Chondrocyte (in vitro differentiated cells): Measurements from ENCODE around the gene RTN4RL2. TPM values are rescaled to one million over a fixed set of nuclear protein-coding genes. Genes with fewer than 3 reads are reported as not detected.

Source experiments
- DNase-seq: peaks from one replicate; pipeline ENCODE4 v3.0.0; 2021; ENCODE audit warnings: mixed read lengths, low spot score
- H3K27ac Mint-ChIP-seq: one replicate; pipeline ENCODE4 v1.8.0; 2021; ENCODE audit warnings: mild to moderate bottlenecking, moderate library complexity, mixed read lengths; ENCODE audit not compliant: unreplicated experiment
- H3K27me3 Mint-ChIP-seq: 2 replicates; pipeline ENCODE4 v1.8.0; 2021; ENCODE audit warnings: low read depth, mixed read lengths
- H3K36me3 Mint-ChIP-seq: 2 replicates; pipeline ENCODE4 v1.8.0; 2021; ENCODE audit warnings: low read depth, mixed read lengths
- H3K4me1 Mint-ChIP-seq: 2 replicates; pipeline ENCODE4 v1.8.0; 2021; ENCODE audit warnings: low read depth, mild to moderate bottlenecking, mixed read lengths
- H3K4me3 Mint-ChIP-seq: one replicate; pipeline ENCODE4 v1.8.0; 2021; ENCODE audit warnings: mild to moderate bottlenecking, moderate library complexity, mixed read lengths; ENCODE audit not compliant: unreplicated experiment
- H3K9me3 Mint-ChIP-seq: 2 replicates; pipeline ENCODE4 v1.8.0; 2021; ENCODE audit warnings: low read depth, mixed read lengths
- CTCF ChIP-seq: fragments of 200-600 bp; sonication (generic); IDR thresholded peaks from 2 replicates; pipeline ENCODE4 v1.5.0; 2021; ENCODE audit warnings: antibody characterized with exemption, mild to moderate bottlenecking, moderate library complexity
- total RNA-seq: library from RNA; stranded (reverse); gene quantifications from 3 replicates; pipeline ENCODE4 v1.2.1, GENCODE V29; 2021

Gene RTN4RL2
- total RNA-seq, 1 donor from 2014 or later = 0.57 TPM

- Mint-ChIP-seq H3K9me3 (no peaks in the 10 kb centered on the region), H3K36me3 (no peaks in the 10 kb centered on the region), H3K27me3 (peaks cover 53% of the 10 kb centered on the region), H3K27ac (no peak overlapping the region), H3K4me1 (peaks cover 12% of the 10 kb centered on the region), H3K4me3 (no peak overlapping the region)
- DNase-seq = peak; percentile 28
- no peak for TF ChIP-seq CTCF
These were observed 6.7 kb upstream of the RTN4RL2 start for GRCh38 chr11:57453543-57454177.

- no peaks in the 10 kb centered on the region for H3K9me3 Mint-ChIP-seq
- no peaks in the 10 kb centered on the region for H3K36me3 Mint-ChIP-seq
- peaks cover 58% of the 10 kb centered on the region for H3K27me3 Mint-ChIP-seq
- no peak for DNase-seq
- peaks cover 24% of the 10 kb centered on the region for H3K4me1 Mint-ChIP-seq
- H3K4me3 Mint-ChIP-seq = no peak overlapping the region
- H3K27ac Mint-ChIP-seq = no peak overlapping the region
- peak; percentile 96 for TF ChIP-seq CTCF
These were observed 3.2 kb upstream of the RTN4RL2 start for GRCh38 chr11:57456960-57457642.

- DNase-seq = no peak
- peaks cover 56% of the 10 kb centered on the region for H3K27me3 Mint-ChIP-seq
- no peak overlapping the region for H3K4me3 Mint-ChIP-seq
- peaks cover 24% of the 10 kb centered on the region for H3K4me1 Mint-ChIP-seq
- no peak overlapping the region for H3K27ac Mint-ChIP-seq
- TF ChIP-seq CTCF = peak; percentile 45
- H3K36me3 Mint-ChIP-seq = no peaks in the 10 kb centered on the region
- H3K9me3 Mint-ChIP-seq = no peaks in the 10 kb centered on the region
These were observed 2.7 kb upstream of the RTN4RL2 start for GRCh38 chr11:57457643-57458023.

GRCh38 chr11:57458060-57458409, 2.3 kb upstream of the RTN4RL2 start:
- Mint-ChIP-seq H3K4me3 (no peak overlapping the region), H3K36me3 (no peaks in the 10 kb centered on the region), H3K9me3 (no peaks in the 10 kb centered on the region), H3K27me3 (peaks cover 57% of the 10 kb centered on the region), H3K4me1 (peaks cover 24% of the 10 kb centered on the region), H3K27ac (no peak overlapping the region)
- TF ChIP-seq CTCF = no peak
- DNase-seq = no peak

GRCh38 chr11:57458410-57459163, 1.7 kb upstream of the RTN4RL2 start:
- H3K27me3 Mint-ChIP-seq = peaks cover 56% of the 10 kb centered on the region
- H3K27ac Mint-ChIP-seq = no peak overlapping the region
- no peak for DNase-seq
- peaks cover 24% of the 10 kb centered on the region for H3K4me1 Mint-ChIP-seq
- peak; percentile 93 for TF ChIP-seq CTCF
- H3K36me3 Mint-ChIP-seq = no peaks in the 10 kb centered on the region
- peak overlapping the region; percentile 60 for H3K4me3 Mint-ChIP-seq
- no peaks in the 10 kb centered on the region for H3K9me3 Mint-ChIP-seq
